Erythroblast (primary cell): ENCODE measurements around the gene TAF1C.

ENCODE experiments used
- DNase-seq, 2 experiments: peaks; one replicate each; lab custom pipeline; 2025; lab: John Stamatoyannopoulos, UW
- GATA1 ChIP-seq: IDR thresholded peaks from 2 replicates; pipeline ENCODE4 v1.6.1; 2011; ENCODE audit warnings: low read depth, mild to moderate bottlenecking, control low read depth, low read length, moderate library complexity
- POLR2A ChIP-seq: IDR thresholded peaks from 2 replicates; pipeline ENCODE4 v1.6.1; 2011; ENCODE audit warnings: mild to moderate bottlenecking, low read length

TAF1C gene

GRCh38 chr16:84174396-84174795 lies 12.5 kb downstream of the TAF1C start:
- DNase-seq = no peak

GRCh38 chr16:84169765-84170310 lies 17.0 kb downstream of the TAF1C start:
- TF ChIP-seq GATA1 (no peak), POLR2A (no peak)
- no peak for DNase-seq

More at GRCh38 chr16:84174396-84174795, 12.5 kb downstream of the TAF1C start:
- TF ChIP-seq POLR2A (no peak), GATA1 (no peak)

GRCh38 chr16:84166796-84167695 lies 19.8 kb downstream of the TAF1C start:
- DNase-seq = no peak

GRCh38 chr16:84165746-84166145 lies 21.1 kb downstream of the TAF1C start:
- TF ChIP-seq POLR2A = no peak
- TF ChIP-seq GATA1 = no peak

More at GRCh38 chr16:84166796-84167695, 19.8 kb downstream of the TAF1C start:
- no peak for TF ChIP-seq GATA1

GRCh38 chr16:84161801-84162200 lies 25.1 kb downstream of the TAF1C start:
- TF ChIP-seq GATA1 (no peak), POLR2A (no peak)
- DNase-seq = no peak

More at GRCh38 chr16:84165746-84166145, 21.1 kb downstream of the TAF1C start:
- DNase-seq = no peak

GRCh38 chr16:84161037-84161436 lies 25.8 kb downstream of the TAF1C start:
- DNase-seq = no peak
- TF ChIP-seq POLR2A = no peak
- TF ChIP-seq GATA1 = no peak

GRCh38 chr16:84159800-84160199 lies 27.1 kb downstream of the TAF1C start:
- no peak for DNase-seq
- TF ChIP-seq POLR2A = no peak
- TF ChIP-seq GATA1 = no peak

- TF ChIP-seq GATA1 (no peak), POLR2A (no peak)
- DNase-seq = no peak
Observed at GRCh38 chr16:84159007-84159406, 27.9 kb downstream of the TAF1C start.

- no peak for DNase-seq
- TF ChIP-seq GATA1 (no peak), POLR2A (no peak)
Observed at GRCh38 chr16:84156342-84156784, 30.5 kb downstream of the TAF1C start.

GRCh38 chr16:84155771-84156170 lies 31.1 kb downstream of the TAF1C start:
- TF ChIP-seq GATA1 (no peak), POLR2A (no peak)

GRCh38 chr16:84155226-84155625 lies 31.6 kb downstream of the TAF1C start:
- no peak for DNase-seq
- TF ChIP-seq POLR2A = no peak
- TF ChIP-seq GATA1 = no peak

More at GRCh38 chr16:84155771-84156170, 31.1 kb downstream of the TAF1C start:
- DNase-seq = peak; percentile 18 to 39

GRCh38 chr16:84153660-84154214 lies 33.1 kb downstream of the TAF1C start:
- DNase-seq = no peak

GRCh38 chr16:84150926-84151325 lies 35.9 kb downstream of the TAF1C start:
- TF ChIP-seq POLR2A (no peak), GATA1 (no peak)
- no peak for DNase-seq

More at GRCh38 chr16:84153660-84154214, 33.1 kb downstream of the TAF1C start:
- TF ChIP-seq POLR2A = no peak
- TF ChIP-seq GATA1 = no peak

- no peak for TF ChIP-seq GATA1
- peak; percentile 21 for TF ChIP-seq POLR2A
- peak; percentile 91 to 97 for DNase-seq
Observed at GRCh38 chr16:84144859-84145639, 41.8 kb downstream of the TAF1C start, which contains the start of the genes DNAAF1 and HSDL1. TSS of gene DNAAF1 (plus strand) at chr16:84145308. CDS start at chr16:84145441, 133 bp downstream. TSS of gene HSDL1 (minus strand) at chr16:84145177. CDS start at chr16:84131321, 13,856 bp downstream.
